Heart right ventricle (tissue), 16 donors: ENCODE data around the gene PLLP. TPM values are rescaled to one million over a fixed set of nuclear protein-coding genes. Genes with fewer than 3 reads are reported as not detected.
"Not testable (repeated sequence)": the region's sequence is repeated elsewhere in the genome, so short reads cannot be mapped to it uniquely, and the experiment has no call there.

Experiments
- ATAC-seq, 8 donors: fragments of 200-7000 bp; cut with Tn5 transposase; one replicate each; pipeline ENCODE4 v1.9.1; 2020; ENCODE audit warnings: mild to moderate bottlenecking in 8 of 8, moderate library complexity in 8 of 8, moderate number of reproducible peaks in 1 of 8
- DNase-seq, 2 donors: peaks; one replicate each; pipeline ENCODE4 v3.0.0-alpha.2; 2020
- H3K27ac ChIP-seq, 10 donors: fragments of 200-600 bp; sonication (generic) in 2 of 10; one replicate each; pipeline versions ENCODE4 v1.5.0 to v1.8.0; 2020 to 2022; ENCODE audit warnings: mild to moderate bottlenecking in 3 of 10
- H3K27me3 ChIP-seq, 7 donors: fragments of 200-600 bp; one replicate each; pipeline ENCODE4 v1.8.0; 2021 to 2022; ENCODE audit warnings: mild to moderate bottlenecking in 2 of 7
- H3K36me3 ChIP-seq, 9 donors: fragments of 200-600 bp; sonication (generic) in 1 of 9; one replicate each; pipeline versions ENCODE4 v1.5.0 to v1.8.0; 2020 to 2022; ENCODE audit warnings: mild to moderate bottlenecking in 2 of 9
- H3K4me1 ChIP-seq, 9 donors: fragments of 200-600 bp; sonication (generic) in 1 of 9; one replicate each; pipeline versions ENCODE4 v1.5.0 to v1.8.0; 2020 to 2022; ENCODE audit warnings: mild to moderate bottlenecking in 4 of 9
- H3K4me3 ChIP-seq, 10 donors: fragments of 200-600 bp; sonication (generic) in 2 of 10; one replicate each; pipeline versions ENCODE4 v1.5.0 to v1.8.0; 2020 to 2022; ENCODE audit warnings: mild to moderate bottlenecking in 7 of 10, moderate library complexity in 2 of 10
- H3K9me3 ChIP-seq, 11 donors: fragments of 200-600 bp in 10 of 11; sonication (generic) in 2 of 11; one replicate each; pipeline versions ENCODE4 v1.5.0 to v1.8.0; 2013 to 2022; ENCODE audit warnings: mild to moderate bottlenecking in 2 of 11, control low read depth in 1 of 11, moderate library complexity in 1 of 11
- CTCF ChIP-seq, 9 donors: fragments of 200-600 bp; sonication (generic) in 2 of 9; IDR thresholded peaks; one replicate each; pipeline versions ENCODE4 v1.5.0 to v1.8.0; 2021 to 2022; ENCODE audit warnings: antibody characterized with exemption in 9 of 9, mild to moderate bottlenecking in 5 of 9, moderate library complexity in 1 of 9
- WGBS, 2 donors: extraction: QIAGEN DNeasy Blood & Tissue Kit; methylation state at CpG; one replicate each; pipeline ENCODE4 v1.1.7; 2013; ENCODE audit warnings: inconsistent platforms in 1 of 2; 5-methylcytosine and 5-hydroxymethylcytosine counted together
- intact Hi-C, 10 donors: fragments of 100-400 bp; cut with DNase I; formaldehyde crosslinking; loops; one replicate each; pipeline versions ENCODE4 v1.11.1 to v1.14.2; 2022
- polyA plus RNA-seq, 2 donors: library from polyadenylated mRNA; stranded (reverse); fragments of 200-250 nt; gene quantifications; one replicate each; pipeline ENCODE4 v1.2.3, GENCODE V29; 2013
- total RNA-seq, 10 donors: library from RNA; stranded (reverse); fragmentation: NEBNext Ultra II Directional in 3 of 10; extraction: Animal tissue kit (Norgen Biotek cat#: 25700) in 3 of 10; gene quantifications; one replicate each; pipeline versions ENCODE4 v1.2.1 to v1.2.4, GENCODE V29; 2021 to 2023
- donor health status: Arrhythmogenic right ventricular cardiomyopathy.
- donor health status: ischemic (EF 13 %, LVEDD 7.1; RV severe dilation, severe dysfunction).
- donor health status: healthy with polysubstance abuse.
- donor health status: DM: no; HTN: yes; CAD: no.
- donor health status: DM: no; HTN: no; CAD: no.
- donor health status: ischemic (EF 25% LVEDD 6.9; RV normal size, moderate dysfunction).
- donor health status: ischemic (EF 25% LVEDD 5.7; RV mildly dilated, moderate dysfunction).
- donor health status: healthy.
- donor health status: DM: yes; HTN: yes; CAD: no.
- donor health status: Ischemic cardiomyopathy.
- donor health status: ischemic (EF 35%, LVEDD 5.7; RV mildly dilated, moderate dysfunction).
- donor health status: nonischemic (EF 11% LVEDD 7.7; RV severe dilation, severe dysfunction).
- donor health status: DM: yes; HTN: yes; CAD: no.
- donor health status: PGD.
- donor health status: ischemic (EF 29% LVEDD 5.4; RV normal size, mild dysfunction).
- donor health status: nonischemic (EF 23%, LVEDD 6.1; RV moderate dilation, normal function).

The PLLP gene
- total and polyA plus RNA-seq, 12 donors: 1.7 to 10.6 (median 2.4) TPM

GRCh38 chr16:57279780-57280638 is 4.5 kb downstream of the PLLP start:
- DNase-seq (no peak), ATAC-seq (no peak)
- H3K27me3 ChIP-seq: peaks cover 0 to 23% (median 16%) of the 10 kb centered on the region in 7 donors
- TF ChIP-seq CTCF (IDR thresholded peaks at IDR 0.05): no peak
- no peaks in the 10 kb centered on the region for H3K36me3 ChIP-seq
- peaks cover 3 to 43% (median 20%) of the 10 kb centered on the region in 9 donors for H3K4me1 ChIP-seq
- no peak overlapping the region for H3K4me3 ChIP-seq
- 54 to 69% methylated on average over 7 of the region's 7 CpGs for WGBS, 2 donors
- H3K27ac ChIP-seq: no peak overlapping the region
- intact Hi-C loops: loop anchor here in 2 of 10 donors (5.0 to 10.0 kb wide), 2 partner anchors 33 to 195 kb away; partner anchors contain the start of gene ARL2BP (in 1 of the 2)
- no peaks in the 10 kb centered on the region for H3K9me3 ChIP-seq

- no peak for TF ChIP-seq CTCF (IDR thresholded peaks at IDR 0.05)
- Histone ChIP-seq H3K4me1 (peaks cover 0 to 31% (median 8%) of the 10 kb centered on the region in 9 donors), H3K27me3 (peaks cover 0 to 8% (median 1%) of the 10 kb centered on the region in 7 donors), H3K36me3 (no peaks in the 10 kb centered on the region), H3K9me3 (no peaks in the 10 kb centered on the region), H3K27ac (no peak overlapping the region), H3K4me3 (no peak overlapping the region)
- ATAC-seq: no peak
- intact Hi-C loops: no loop called here
- DNase-seq: no peak
- 71 to 80% methylated on average over 4 of the region's 4 CpGs for WGBS, 2 donors
Measured at GRCh38 chr16:57278494-57278893, 6.0 kb downstream of the PLLP start.

- no peak overlapping the region for H3K4me3 ChIP-seq
- no peak for DNase-seq
- TF ChIP-seq CTCF (IDR thresholded peaks at IDR 0.05): no peak
- intact Hi-C loops: no loop called here
- peaks cover 0 to 31% (median 8%) of the 10 kb centered on the region in 9 donors for H3K4me1 ChIP-seq
- H3K27ac ChIP-seq: peak overlapping the region in 1 of 10 donors; percentile 29
- H3K27me3 ChIP-seq: no peaks in the 10 kb centered on the region
- no peak for ATAC-seq
- WGBS, 2 donors: 68 to 83% methylated on average over 1 of the region's 1 CpG
- H3K9me3 ChIP-seq: no peaks in the 10 kb centered on the region
- H3K36me3 ChIP-seq: no peaks in the 10 kb centered on the region
Measured at GRCh38 chr16:57277586-57277985, 6.9 kb downstream of the PLLP start.

GRCh38 chr16:57276596-57276995 is 7.9 kb downstream of the PLLP start:
- H3K27ac ChIP-seq: peak overlapping the region in 5 of 10 donors; percentile 16 to 53 (median 35)
- H3K36me3 ChIP-seq: no peaks in the 10 kb centered on the region
- TF ChIP-seq CTCF (IDR thresholded peaks at IDR 0.05): no peak
- no peak overlapping the region for H3K4me3 ChIP-seq
- ATAC-seq: peak; percentile 55 to 81 (median 72)
- DNase-seq: no peak
- peaks cover 0 to 31% (median 8%) of the 10 kb centered on the region in 9 donors for H3K4me1 ChIP-seq
- intact Hi-C loops: no loop called here
- H3K9me3 ChIP-seq: no peaks in the 10 kb centered on the region
- no peaks in the 10 kb centered on the region for H3K27me3 ChIP-seq
- WGBS, 2 donors: 44 to 52% methylated on average over 5 of the region's 5 CpGs

- H3K27ac ChIP-seq: peak overlapping the region in 6 of 10 donors; percentile 16 to 53 (median 32)
- 79 to 80% methylated on average over 5 of the region's 5 CpGs for WGBS, 2 donors
- DNase-seq: not testable (repeated sequence)
Measured at GRCh38 chr16:57275946-57276345, 8.5 kb downstream of the PLLP start.

More at GRCh38 chr16:57275946-57276345, 8.5 kb downstream of the PLLP start:
- H3K4me3 ChIP-seq, H3K27me3 ChIP-seq, H3K9me3 ChIP-seq, ATAC-seq, H3K36me3 ChIP-seq, intact Hi-C loops: not testable (repeated sequence)
- peaks cover 0 to 31% (median 8%) of the 10 kb centered on the region in 9 donors for H3K4me1 ChIP-seq
